Activated CD4-positive, alpha-beta T cell treated with anti-CD3 and anti-CD28 coated beads for 1 hour (primary cell): Measurements from ENCODE around the gene MARF1.
"Not testable (repeated sequence)": the region's sequence is repeated elsewhere in the genome, so short reads cannot be mapped to it uniquely, and the experiment has no call there.

Experiments used
- DNase-seq: peaks from one replicate; pipeline ENCODE4 v3.0.0-alpha.2; 2020

Gene MARF1

GRCh38 chr16:15621456-15621855 lies 21.5 kb downstream of the MARF1 start:
- DNase-seq = no peak

DNA sequence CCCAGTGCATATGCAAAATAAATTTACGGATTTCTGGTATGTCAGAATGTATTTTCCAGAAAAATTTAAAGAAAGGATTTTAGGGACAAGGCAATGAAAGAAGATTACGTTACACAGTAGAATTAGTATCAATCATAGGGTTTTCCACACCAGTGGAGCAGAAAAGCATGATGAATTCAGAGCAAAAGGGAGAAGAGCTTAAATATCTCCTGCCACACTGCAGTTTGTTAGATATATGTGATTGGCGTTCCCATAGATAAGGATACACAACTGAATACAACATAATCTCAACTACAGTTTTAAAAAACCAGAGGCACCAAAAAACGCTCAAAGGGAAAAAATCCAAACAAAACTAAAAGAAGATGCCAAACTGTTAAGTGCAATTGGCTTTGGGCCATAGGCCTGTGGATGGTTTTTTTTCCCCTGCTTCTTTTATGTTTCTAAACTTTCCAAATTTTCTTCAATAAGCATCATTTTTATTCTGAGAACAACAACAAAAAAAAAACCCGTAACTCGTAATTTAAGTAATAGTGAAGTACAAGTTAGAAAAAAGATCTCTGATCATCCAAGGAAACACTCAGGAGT lies 22.3 kb downstream of the MARF1 start:
- no peak for DNase-seq

- no peak for DNase-seq
These were observed 24.6 kb downstream of the MARF1 start for GRCh38 chr16:15618392-15618791.

DNA sequence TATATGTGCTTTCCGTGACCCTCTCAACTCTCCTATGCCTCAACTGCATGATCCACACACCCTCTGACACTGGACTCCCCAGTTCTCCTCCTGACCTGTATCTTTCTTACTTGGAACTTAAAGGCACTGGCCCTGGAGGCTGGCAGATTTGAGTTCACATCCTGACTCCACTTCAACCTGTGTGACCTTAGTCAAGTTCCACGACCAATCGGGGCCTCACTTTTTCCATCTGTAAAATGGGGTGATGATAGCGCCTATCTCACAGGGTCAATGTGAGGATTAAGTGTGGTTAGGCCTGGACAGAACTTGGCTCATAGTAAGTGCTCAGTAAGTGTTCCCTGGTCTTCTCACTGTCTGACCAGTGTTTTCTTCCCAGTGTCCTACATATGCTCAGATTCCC lies 25.1 kb downstream of the MARF1 start:
- DNase-seq = no peak

- no peak for DNase-seq
These were observed 26.3 kb downstream of the MARF1 start for GRCh38 chr16:15616475-15617165.

DNA sequence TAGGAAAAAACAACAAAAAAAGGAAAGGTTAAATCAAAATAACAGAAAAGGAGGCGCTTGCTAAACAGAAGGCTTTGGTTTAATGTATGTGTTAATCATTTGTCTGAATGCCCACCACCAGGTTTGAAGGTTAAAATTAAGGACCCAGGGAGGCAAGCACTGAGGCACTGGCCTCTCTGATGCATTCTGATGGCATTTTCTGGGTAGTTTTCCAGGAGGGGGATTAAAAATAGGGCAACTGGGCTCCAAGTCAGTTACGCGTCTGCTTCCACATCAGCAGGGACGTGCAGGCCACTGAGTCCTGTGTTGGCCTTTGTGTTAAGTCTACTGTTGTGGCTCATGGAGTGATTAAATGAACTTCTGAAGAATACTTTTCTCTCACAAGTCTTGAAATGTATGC lies 26.9 kb downstream of the MARF1 start:
- DNase-seq = no peak

DNA sequence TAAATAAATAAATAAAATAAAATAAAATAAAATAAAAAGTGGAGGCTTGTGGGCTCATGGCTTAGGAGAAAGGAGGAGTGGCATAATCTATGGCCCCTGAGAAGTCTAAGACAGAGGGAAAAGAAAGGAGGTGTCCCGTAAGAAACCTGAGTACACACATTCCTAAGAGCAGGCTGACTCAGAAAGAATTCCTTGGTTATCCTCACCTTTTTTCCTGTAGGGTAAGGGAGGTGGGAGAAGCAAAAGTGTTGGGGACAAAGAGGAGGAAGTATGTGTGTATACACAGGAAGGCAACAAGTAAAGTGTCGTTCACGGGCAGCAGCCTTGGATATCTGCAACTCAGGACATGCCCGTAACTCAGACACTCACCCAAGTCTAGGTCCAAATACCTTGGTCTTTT lies 29.3 kb downstream of the MARF1 start:
- DNase-seq = no peak

DNA sequence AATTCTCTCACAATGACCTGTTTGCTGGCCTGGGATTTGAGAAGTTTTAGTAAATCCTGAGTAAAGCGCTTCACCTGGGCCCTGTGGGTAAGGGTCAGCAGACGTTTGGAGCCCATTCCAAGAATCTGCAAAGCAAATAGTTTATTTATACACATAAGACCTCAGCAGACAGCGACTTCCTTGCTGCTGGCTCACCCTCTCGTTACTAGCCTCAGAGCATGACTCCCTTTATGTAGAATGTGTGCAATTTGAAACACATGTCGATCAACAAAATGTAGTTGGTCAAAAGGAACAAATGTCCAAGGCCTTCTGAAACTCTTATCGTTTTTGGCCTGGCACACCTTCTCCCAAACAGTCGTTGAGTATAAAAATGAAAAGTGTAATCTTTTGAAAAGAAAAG lies 31.3 kb downstream of the MARF1 start:
- no peak for DNase-seq

DNA sequence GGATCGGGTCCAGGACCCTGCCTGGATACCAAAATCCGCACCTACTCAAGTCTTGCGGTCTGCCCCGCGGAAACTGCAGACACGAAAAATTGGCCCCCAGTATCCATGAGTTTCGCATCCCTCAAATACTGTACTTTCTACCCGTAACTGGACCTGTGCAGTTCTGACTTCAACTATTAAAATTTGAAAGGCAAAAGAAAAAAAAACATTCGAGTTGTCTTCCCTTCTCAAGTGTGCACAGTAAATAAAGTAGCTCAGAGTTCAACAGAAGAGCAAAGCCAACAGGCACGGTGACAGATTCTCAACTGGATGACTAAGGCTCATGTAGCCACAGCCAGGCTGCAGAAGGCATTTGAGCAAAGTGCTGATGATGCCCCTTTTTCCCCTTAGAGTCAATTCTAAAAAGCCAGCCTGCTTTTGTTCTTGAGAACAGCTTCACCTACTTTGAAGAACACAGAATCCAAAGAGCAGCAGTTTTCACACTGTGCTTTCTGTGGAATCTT lies 32.5 kb downstream of the MARF1 start:
- DNase-seq = no peak

DNA sequence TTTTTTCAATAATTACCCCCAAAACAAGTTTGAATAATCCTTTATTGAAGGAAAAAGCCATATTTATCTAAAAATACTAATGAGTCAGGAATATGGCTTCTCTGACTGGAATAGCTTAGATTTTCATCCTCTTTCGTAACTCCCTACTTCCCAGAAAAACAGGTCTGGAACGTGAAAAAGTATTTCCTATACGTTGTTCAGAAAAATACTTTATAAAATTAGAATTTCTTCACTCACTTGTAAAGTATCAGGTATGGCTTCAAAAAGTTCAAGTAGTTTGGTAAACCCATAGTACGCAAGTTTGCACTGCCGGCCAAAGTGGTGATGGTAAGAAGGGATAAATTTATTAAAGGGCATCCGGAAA lies 33.7 kb downstream of the MARF1 start:
- no peak for DNase-seq

- DNase-seq = no peak
These were observed 34.3 kb downstream of the MARF1 start for GRCh38 chr16:15608398-15609285.

DNA sequence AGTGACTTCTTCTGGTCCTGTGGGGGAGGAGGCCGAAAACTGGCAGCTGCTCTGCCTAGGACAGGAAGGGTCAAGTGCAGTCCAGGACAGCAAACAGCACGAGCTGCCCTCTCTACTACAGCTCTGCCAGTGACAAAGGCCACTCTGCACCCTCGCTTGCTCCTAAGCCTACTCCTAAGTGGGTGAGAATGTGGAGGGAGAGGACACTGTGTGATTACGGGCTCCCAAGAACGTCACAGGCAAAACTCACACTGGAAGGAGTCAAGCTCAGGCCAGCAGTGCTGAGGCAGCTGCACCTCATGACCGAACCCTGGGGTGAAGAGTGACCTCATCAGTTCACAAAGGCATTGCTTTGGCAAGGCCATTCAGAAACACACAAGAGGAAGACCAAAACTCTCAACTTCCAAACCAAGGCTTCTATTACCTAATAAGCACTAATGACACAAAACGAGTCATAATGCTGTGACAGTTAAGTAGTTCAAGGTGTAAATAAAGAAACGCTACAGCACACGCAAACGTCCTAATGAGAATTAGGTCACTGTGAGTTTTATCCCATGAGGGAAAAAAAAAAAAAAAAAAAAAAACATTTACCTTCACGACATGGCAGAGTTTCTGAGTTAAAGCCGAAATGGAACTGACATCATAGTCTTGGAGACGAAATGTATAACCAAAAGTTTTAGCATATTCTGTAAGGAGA lies 35.1 kb downstream of the MARF1 start:
- no peak for DNase-seq

DNA sequence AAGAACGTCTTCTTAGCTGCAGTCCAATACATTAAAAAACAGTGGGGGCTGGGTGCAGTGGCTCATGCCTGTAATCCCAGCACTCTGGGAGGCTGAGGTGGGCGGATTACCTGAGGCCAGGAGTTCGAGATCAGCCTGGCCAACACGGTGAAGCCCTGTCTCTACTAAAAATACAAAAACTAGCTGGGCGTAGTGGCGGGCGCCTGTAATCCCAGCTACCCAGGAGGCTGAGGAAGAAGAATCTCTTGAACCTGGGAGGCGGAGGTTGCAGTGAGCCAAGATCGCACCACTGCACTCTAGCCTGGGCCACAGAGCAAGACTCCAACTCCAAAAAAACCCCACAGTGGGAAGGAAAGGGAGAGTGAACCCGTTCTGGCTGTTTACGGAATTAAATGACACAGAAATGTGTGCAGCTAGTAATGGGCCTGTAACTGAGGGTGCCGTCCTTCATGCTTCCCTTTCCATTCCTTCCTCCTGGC lies 35.7 kb downstream of the MARF1 start:
- not testable (repeated sequence) for DNase-seq

- no peak for DNase-seq
These were observed 36.3 kb downstream of the MARF1 start for GRCh38 chr16:15606518-15607220.

DNA sequence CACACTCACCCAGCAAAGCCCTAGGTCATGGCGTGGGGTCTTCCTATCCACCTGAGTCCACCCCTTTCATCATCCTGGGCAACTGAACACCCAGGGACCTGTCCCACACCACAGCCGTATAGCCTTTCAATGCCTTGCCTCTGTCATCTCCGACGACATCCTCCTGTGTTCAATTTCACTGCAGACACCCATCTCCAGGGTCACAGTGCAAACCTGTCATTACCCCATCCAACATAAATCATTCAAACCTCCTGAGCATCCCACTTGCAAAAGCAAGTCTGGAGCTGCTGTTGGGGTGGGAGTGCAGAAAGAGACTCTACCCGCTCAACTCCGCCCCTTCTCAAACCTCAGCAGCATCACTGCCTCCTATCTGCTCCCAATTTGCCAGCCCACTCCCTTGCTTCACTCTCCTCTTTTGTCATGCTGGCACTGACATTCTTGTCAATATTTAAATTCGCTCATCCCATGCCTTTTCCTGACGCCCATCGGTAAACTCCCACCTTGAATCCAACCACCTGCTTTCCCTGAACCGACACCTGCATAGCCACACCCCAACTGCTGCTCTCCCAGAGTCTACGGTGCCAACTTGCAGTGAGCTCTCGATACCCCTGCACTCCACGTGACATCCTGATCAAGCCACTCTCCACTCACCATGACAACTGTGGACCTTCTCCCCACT lies 37.0 kb downstream of the MARF1 start:
- DNase-seq = no peak

GRCh38 chr16:15604460-15605440 lies 38.2 kb downstream of the MARF1 start:
- DNase-seq = no peak

DNA sequence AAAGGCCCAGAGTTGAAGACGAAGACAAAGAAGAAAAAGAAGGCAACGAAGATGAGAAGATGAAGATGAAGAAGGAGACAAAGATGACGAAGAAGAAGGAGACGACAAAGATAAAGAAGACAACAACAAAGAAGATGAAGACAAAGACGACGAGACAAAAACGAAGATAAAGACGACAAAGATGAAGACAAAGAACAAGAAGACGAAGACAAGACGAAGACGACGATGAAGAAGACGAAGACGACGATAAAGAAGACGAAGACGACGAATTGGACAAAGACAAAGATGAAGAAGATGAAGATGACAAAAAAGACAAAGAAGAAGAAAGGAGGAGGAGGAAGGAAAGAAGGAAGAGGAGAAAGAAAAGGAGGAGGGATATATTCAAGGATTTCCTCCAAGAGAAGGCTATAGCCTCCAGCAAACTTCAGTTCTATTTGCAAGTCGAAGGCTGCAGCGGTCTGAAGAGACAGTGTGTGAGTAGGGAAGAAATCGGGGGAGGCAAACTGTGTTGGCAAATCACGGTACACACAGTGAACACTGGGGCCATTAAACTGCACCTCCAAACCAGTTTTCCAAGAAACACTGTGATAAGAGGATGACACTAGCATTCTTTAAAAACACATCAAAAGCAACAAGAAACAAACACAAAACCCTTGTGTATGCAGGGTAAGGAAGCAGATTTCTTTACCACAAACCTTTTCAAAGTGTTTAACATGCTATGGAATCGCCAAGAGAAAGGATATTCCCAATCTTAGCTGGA lies 40.5 kb downstream of the MARF1 start:
- no peak for DNase-seq

GRCh38 chr16:15601212-15601879 lies 41.6 kb downstream of the MARF1 start:
- no peak for DNase-seq
